ENCODE measurements around the gene RPS16.
A peak's percentile ranks its signal among the peaks of the same experiment; 100 is the strongest.
"Not testable (repeated sequence)": the region's sequence is repeated elsewhere in the genome, so short reads cannot be mapped to it uniquely, and the experiment has no call there.

The RPS16 gene

DNA sequence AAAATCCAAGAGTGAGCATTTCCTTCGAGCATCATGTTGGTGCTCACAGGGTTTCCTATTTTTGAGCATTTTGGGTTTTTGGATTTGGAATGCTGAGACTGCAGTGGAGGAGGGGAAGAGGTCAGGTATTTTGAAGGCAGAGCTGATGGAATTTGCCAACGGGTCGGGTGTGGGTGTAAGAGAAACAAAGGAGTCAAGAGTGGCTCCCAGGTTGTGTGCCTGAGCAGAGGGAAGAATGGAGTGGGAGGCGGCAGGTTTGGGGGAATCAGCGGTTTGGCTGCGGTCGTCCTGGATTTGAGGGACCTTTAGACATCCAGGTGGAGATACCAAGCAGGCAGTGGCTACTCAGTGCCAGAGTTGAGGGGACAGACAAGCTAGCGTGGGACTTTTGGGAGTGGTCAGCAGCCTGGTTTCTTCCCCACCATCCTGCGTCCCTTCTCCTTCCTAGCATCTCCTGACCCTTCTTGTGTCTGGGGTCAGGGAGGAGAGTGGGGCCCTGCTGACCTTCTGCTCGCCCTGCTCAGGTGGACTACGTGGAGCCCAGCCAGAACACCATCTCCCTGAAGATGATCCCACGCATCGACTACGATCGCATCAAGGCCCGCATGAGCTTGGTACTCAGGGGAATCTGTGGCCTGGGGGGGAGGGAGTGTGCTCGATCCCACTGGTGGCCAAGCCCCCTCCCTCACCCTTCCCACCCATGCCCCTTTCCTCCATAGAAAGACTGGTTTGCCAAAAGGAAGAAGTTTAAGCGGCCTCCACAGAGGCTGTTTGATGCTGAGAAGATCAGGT lies 30.4 kb upstream of the RPS16 start:
- Histone ChIP-seq H3K4me2 (0 out of 22 replicates have a peak overlapping the region, but pooled peaks of 1 of the 11 experiments have one; percentile 55), H3K4me3 (no peak overlapping the region)

GRCh38 chr19:39463403-39463802 lies 27.7 kb upstream of the RPS16 start:
- Histone ChIP-seq H3K27me3 (no peaks in the 10 kb centered on the region), H3K4me2 (no peak overlapping the region), H3K27ac (no peak overlapping the region), H4K20me1 (peaks cover 25 to 98% (median 66%) of the 10 kb centered on the region in 11 experiments; a peak in 20 of 22 replicates), H3K9ac (no peak overlapping the region; a peak in 1 of 22 replicates), H3K36me3 (peaks cover 97 to 100% (median 99%) of the 10 kb centered on the region in 11 experiments), H3K4me1 (peaks cover 0 to 32% (median 23%) of the 10 kb centered on the region in 10 experiments; a peak in 16 of 20 replicates), H3K9me3 (replicated peaks in 1 of 11) (no peaks in the 10 kb centered on the region), H3K4me3 (no peak overlapping the region)
- no peak for TF ChIP-seq Cebpa-rat (IDR thresholded peaks at IDR 0.05)

More for the DNA sequence above, 30.4 kb upstream of the RPS16 start:
- H3K27ac ChIP-seq = no peak overlapping the region
- no peaks in the 10 kb centered on the region for H3K27me3 ChIP-seq
- peaks cover 0 to 41% (median 29%) of the 10 kb centered on the region in 10 experiments; a peak in 16 of 20 replicates for H3K4me1 ChIP-seq
- H3K36me3 ChIP-seq = peaks cover 97 to 100% (median 99%) of the 10 kb centered on the region in 11 experiments
- H3K9ac ChIP-seq = peak overlapping the region in 1 of 11 experiments; percentile 15; a peak in 1 of 22 replicates
- no peaks in the 10 kb centered on the region for H3K9me3 ChIP-seq (replicated peaks in 1 of 11)
- TF ChIP-seq Cebpa-rat (IDR thresholded peaks at IDR 0.05) = no peak
- H4K20me1 ChIP-seq = peaks cover 25 to 99% (median 70%) of the 10 kb centered on the region in 11 experiments; a peak in 20 of 22 replicates

DNA sequence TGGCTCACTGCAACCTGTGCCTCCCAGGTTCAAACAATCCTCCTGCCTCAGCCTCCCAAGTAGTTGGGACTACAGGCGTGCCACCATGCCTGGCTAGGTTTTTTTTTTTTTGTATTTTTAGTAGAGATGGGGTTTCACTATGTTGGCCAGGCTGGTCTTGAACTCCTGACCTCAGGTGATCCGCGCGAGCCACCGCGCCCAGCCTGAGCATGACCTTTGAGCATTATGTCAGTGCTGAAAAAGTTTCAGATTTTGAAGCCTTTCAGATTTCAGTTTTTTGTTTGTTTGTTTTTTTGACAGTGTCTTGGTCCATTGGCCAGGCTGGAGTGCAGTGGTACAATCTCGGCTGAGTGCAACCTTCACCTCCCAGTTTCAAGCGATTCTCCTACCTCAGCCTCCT lies 15.5 kb upstream of the RPS16 start:
- H3K4me2 ChIP-seq = not testable (repeated sequence)
- Histone ChIP-seq H3K36me3 (peaks cover 63 to 97% (median 93%) of the 10 kb centered on the region in 11 experiments), H4K20me1 (peaks cover 86 to 100% (median 98%) of the 10 kb centered on the region in 11 experiments)

DNA sequence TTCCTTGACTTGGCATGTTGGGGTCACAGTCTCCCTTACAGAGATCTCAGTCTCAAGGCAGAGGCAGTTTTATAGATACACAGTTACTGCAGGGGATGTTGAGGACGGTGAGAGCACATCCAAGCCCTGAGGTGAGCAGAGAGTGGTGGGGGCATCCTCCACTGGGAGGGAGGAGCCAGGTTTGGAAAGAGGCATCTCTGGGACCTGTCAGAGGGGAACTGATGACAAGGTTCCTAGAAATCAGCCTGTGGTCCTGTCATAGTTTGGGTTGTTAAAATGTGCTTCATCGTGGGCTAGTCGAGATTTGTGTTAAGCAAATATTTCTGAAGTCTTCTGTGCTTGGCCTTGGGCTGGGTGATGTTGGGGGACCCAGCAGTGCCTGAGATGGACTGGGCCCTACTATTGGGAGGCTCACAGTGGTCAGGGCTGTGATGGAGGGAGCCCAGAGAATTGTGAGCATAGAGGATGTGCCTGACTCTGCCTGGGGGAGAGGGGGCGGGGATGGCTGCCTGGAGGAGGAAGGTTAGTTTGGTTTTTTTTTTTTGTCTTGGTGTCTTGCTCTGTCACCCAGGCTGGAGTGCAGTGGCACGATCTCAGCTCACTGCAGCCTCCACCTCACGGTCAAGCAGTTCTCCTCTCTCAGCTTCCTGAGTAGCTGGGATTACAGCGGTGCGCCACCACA lies 13.5 kb upstream of the RPS16 start:
- no peak for TF ChIP-seq Cebpa-rat (IDR thresholded peaks at IDR 0.05)
- Histone ChIP-seq H3K9me3 (replicated peaks in 1 of 11) (no peaks in the 10 kb centered on the region), H3K27me3 (no peaks in the 10 kb centered on the region), H3K36me3 (peaks cover 45 to 78% (median 73%) of the 10 kb centered on the region in 11 experiments), H3K9ac (peak overlapping the region in 7 of 11 experiments; percentile 14 to 44 (median 25); a peak in 7 of 22 replicates), H3K4me1 (peaks cover 37 to 50% (median 43%) of the 10 kb centered on the region in 10 experiments), H3K4me2 (peak overlapping the region in 9 of 11 experiments; percentile 5 to 98 (median 89); a peak in 13 of 22 replicates), H3K4me3 (no peak overlapping the region), H3K27ac (peak overlapping the region in 3 of 11 experiments; percentile 7 to 37 (median 7); a peak in 2 of 22 replicates), H4K20me1 (peaks cover 71 to 88% (median 79%) of the 10 kb centered on the region in 11 experiments)

More for the DNA sequence above, 15.5 kb upstream of the RPS16 start:
- not testable (repeated sequence) for H3K27ac ChIP-seq; H3K9ac ChIP-seq; H3K27me3 ChIP-seq; H3K9me3 ChIP-seq (replicated peaks in 1 of 11); H3K4me3 ChIP-seq
- peaks cover 30 to 47% (median 40%) of the 10 kb centered on the region in 10 experiments for H3K4me1 ChIP-seq

DNA sequence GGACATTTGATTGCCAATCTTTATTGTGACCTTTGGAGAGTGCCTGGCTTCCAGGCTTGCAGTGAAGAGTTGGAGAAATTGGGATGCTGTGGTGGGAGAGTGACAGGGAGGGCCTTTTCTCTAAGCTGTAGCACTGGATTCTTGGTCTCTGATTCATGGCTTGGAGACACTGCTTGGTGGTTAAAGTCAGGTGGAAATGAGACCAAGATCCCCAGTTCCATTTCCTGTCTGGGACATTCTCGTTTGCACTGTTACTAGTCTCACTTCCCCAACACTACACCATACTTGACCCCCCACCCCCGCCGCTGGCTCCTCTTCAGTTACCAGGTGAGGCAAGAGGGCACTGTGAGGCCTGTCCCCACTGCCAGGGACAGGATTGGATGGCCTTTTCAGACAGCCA lies 12.5 kb upstream of the RPS16 start:
- no peaks in the 10 kb centered on the region for H3K9me3 ChIP-seq (replicated peaks in 1 of 11)
- H3K27me3 ChIP-seq = no peaks in the 10 kb centered on the region
- H3K9ac ChIP-seq = peak overlapping the region; percentile 7 to 98 (median 91); a peak in 17 of 22 replicates
- H3K4me1 ChIP-seq = peaks cover 41 to 60% (median 47%) of the 10 kb centered on the region in 10 experiments
- H3K36me3 ChIP-seq = peaks cover 35 to 68% (median 63%) of the 10 kb centered on the region in 11 experiments
- no peak for TF ChIP-seq Cebpa-rat (IDR thresholded peaks at IDR 0.05)
- H4K20me1 ChIP-seq = peaks cover 65 to 78% (median 70%) of the 10 kb centered on the region in 11 experiments
- H3K27ac ChIP-seq = peak overlapping the region in 6 of 11 experiments; percentile 1 to 37 (median 16); a peak in 4 of 22 replicates
- H3K4me3 ChIP-seq = peak overlapping the region in 3 of 10 experiments; percentile 24 to 99 (median 95); a peak in 3 of 20 replicates
- H3K4me2 ChIP-seq = peak overlapping the region; percentile 76 to 98 (median 93)

- Histone ChIP-seq H3K27me3 (no peaks in the 10 kb centered on the region), H3K9me3 (replicated peaks in 1 of 11) (no peaks in the 10 kb centered on the region), H3K4me3 (peak overlapping the region; percentile 83 to 100 (median 94)), H3K27ac (peak overlapping the region; percentile 88 to 98 (median 94); a peak in 16 of 22 replicates), H3K36me3 (peaks cover 18 to 50% (median 46%) of the 10 kb centered on the region in 11 experiments; a peak in 21 of 22 replicates), H3K4me1 (peaks cover 41 to 57% (median 47%) of the 10 kb centered on the region in 10 experiments), H3K9ac (peak overlapping the region; percentile 90 to 98 (median 96)), H3K4me2 (peak overlapping the region; percentile 76 to 98 (median 93)), H4K20me1 (peaks cover 47 to 60% (median 53%) of the 10 kb centered on the region in 11 experiments)
- no peak for TF ChIP-seq Cebpa-rat (IDR thresholded peaks at IDR 0.05)
Observed at GRCh38 chr19:39446365-39447084, 10.8 kb upstream of the RPS16 start.

DNA sequence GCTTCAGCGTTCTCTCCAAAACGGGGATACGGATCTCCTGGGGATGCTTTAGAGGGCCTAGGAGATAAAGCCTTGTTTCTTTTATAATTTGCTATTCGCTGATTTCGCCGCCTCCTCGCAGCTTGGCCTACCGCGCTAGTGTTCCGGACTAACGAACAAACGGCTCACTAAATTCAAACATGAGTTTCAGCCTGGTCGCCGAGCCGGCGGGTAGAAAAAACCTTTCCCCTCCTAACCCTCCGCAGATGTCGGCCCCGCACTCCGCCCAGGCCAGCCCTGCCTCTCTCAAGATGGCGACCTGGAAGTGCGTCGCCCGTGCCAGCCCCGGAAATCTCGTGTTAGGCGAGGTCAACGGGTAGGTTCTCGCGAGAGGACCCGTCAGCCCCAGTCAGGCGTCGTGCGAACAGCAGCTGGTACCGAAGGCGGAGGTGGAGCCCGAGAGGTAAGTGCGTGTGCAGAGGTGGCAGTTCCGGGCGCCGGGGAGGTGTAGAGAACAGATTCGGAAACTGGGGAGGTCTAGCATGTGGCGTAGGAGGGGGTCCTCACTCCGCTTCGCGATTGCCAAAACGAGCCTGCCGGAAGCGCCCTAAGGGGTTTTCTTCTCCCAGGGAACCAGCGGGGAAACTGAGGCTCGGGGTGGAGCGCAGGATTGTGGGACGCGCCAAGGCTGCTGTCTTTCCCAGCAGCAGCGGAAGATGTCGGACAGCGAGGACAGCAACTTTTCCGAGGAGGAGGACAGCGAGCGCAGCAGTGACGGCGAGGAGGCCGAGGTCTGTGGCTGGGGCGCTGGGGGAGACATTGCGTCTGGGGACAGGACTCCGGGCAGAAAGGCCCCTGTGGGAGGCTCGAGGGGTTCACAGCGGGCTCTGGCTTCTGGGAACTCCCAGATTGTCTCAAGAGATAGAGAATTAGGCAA lies 9.7 kb upstream of the RPS16 start, which contains the start of gene SUPT5H:
TSS of gene SUPT5H (plus strand) at position 387 of the 916 bp plus-strand sequence. CDS start at position 696, 309 bp downstream.
- Histone ChIP-seq H3K4me1 (peaks cover 44 to 64% (median 52%) of the 10 kb centered on the region in 10 experiments), H3K4me2 (peak within 1 kb of the TSS; percentile 86 to 98 (median 93)), H4K20me1 (peaks cover 38 to 50% (median 42%) of the 10 kb centered on the region in 11 experiments), H3K9me3 (replicated peaks in 1 of 11) (no peaks in the 10 kb centered on the region), H3K36me3 (peaks cover 7 to 40% (median 36%) of the 10 kb centered on the region in 11 experiments; a peak in 19 of 22 replicates), H3K4me3 (peak within 1 kb of the TSS; percentile 83 to 100 (median 94)), H3K27ac (peak within 1 kb of the TSS; percentile 88 to 98 (median 94)), H3K27me3 (no peaks in the 10 kb centered on the region), H3K9ac (peak within 1 kb of the TSS; percentile 90 to 98 (median 96))
- TF ChIP-seq Cebpa-rat (IDR thresholded peaks at IDR 0.05) = no peak
